Body of pancreas (tissue), 4 donors: Measurements from ENCODE around the gene GNAI2.

ENCODE experiments used
- POLR2A ChIP-seq, 3 donors: fragments of 450-650 bp; IDR thresholded peaks; one replicate each; pipeline ENCODE4 v1.6.1; 2016; ENCODE audit warnings: antibody characterized with exemption in 3 of 3, mild to moderate bottlenecking in 2 of 3
- TF ChIP-seq, protein P1 (sequence below), 7 experiments: fragments of 450-650 bp in 4 of 7; fragments of 200-600 bp in 3 of 7; sonication (generic) in 3 of 7; IDR thresholded peaks; one replicate each; pipeline ENCODE4 v1.5.1; 2016 to 2019; ENCODE audit warnings: antibody characterized with exemption in 7 of 7

DNA sequence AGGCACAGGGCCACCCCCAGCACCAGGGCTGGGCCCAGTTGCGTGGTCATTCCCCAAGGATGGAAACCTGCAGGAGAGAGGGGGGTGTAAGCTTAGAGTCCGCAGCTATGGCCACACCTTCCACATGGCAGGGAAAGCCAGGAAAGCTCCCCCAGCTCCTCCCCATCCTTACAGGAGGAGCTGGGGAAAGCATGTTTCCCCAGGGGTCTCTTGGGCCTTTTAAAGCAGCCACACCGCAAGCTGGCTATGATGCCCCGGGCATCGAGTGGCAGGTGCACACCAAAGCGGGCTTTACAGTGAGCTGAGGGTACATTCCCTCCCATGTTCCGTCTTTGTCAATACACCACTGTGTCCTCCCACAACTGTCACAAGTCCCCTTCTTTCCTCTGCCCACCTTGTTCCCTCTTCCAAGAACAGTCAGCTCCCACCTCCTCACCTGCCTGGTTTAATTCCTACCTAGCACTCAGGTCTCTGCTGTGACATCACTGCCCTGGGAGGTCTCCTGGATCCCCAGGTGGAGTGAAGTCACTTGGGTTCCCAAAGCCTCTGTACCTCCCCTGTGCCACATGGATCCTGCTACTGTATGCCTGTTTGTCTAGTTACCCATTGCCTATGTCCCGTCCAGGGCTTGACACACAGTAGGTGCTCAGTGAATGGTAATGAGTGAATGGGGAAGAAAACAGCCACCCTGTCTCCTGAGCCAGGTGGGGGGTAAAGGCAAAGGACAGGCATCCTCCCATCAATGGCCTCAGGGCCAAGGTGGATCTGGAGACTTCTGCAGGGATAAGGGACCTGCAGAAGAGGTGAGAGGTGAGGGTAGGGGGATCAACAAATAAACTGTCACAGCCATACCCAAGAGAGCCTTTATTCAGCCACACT lies 59.8 kb downstream of the GNAI2 start:
- no peak for TF ChIP-seq POLR2A (IDR thresholded peaks at IDR 0.05)
- TF ChIP-seq, protein P1, sequence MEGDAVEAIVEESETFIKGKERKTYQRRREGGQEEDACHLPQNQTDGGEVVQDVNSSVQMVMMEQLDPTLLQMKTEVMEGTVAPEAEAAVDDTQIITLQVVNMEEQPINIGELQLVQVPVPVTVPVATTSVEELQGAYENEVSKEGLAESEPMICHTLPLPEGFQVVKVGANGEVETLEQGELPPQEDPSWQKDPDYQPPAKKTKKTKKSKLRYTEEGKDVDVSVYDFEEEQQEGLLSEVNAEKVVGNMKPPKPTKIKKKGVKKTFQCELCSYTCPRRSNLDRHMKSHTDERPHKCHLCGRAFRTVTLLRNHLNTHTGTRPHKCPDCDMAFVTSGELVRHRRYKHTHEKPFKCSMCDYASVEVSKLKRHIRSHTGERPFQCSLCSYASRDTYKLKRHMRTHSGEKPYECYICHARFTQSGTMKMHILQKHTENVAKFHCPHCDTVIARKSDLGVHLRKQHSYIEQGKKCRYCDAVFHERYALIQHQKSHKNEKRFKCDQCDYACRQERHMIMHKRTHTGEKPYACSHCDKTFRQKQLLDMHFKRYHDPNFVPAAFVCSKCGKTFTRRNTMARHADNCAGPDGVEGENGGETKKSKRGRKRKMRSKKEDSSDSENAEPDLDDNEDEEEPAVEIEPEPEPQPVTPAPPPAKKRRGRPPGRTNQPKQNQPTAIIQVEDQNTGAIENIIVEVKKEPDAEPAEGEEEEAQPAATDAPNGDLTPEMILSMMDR (IDR thresholded peaks at IDR 0.05), result no peak
